ENCODE results near the gene UBL4B.

DNA sequence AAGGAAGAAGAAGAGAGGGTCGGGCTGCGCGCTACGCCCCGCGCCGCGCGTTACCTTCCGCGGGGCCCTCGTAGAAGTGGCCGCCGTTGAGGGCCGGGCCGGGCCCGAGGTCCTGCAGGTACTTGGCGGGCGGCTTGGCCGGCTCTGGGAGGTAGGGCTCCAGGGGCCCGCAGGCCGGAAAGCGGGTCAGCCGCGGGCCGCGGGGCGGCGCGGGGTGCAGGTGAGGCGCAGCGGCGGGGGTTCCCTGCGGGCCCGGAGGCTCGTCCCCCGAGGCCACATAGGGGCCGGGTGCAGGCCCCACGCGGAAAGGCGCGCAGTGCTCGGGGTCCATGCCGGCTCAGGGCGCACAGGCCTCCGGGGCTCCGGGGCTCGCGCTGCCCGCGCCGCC, 42.0 kb upstream of the UBL4B start:
- TF ChIP-seq, protein P1, sequence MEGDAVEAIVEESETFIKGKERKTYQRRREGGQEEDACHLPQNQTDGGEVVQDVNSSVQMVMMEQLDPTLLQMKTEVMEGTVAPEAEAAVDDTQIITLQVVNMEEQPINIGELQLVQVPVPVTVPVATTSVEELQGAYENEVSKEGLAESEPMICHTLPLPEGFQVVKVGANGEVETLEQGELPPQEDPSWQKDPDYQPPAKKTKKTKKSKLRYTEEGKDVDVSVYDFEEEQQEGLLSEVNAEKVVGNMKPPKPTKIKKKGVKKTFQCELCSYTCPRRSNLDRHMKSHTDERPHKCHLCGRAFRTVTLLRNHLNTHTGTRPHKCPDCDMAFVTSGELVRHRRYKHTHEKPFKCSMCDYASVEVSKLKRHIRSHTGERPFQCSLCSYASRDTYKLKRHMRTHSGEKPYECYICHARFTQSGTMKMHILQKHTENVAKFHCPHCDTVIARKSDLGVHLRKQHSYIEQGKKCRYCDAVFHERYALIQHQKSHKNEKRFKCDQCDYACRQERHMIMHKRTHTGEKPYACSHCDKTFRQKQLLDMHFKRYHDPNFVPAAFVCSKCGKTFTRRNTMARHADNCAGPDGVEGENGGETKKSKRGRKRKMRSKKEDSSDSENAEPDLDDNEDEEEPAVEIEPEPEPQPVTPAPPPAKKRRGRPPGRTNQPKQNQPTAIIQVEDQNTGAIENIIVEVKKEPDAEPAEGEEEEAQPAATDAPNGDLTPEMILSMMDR (optimal IDR thresholded peaks at IDR 0.05 in 1 of 3, IDR thresholded peaks at IDR 0.05 in 1 of 3, conservative IDR thresholded peaks at IDR 0.05 in 1 of 3; ENCODE audit: extremely low read depth in 1 of 3, insufficient read depth in 2 of 3, low read length in 3 of 3): no peak
- no peak for TF ChIP-seq EZH2 (IDR thresholded peaks at IDR 0.05; ENCODE audit: low read length)

All from keratinocyte (primary cell).